HEK293T (cell line): Measurements from ENCODE around the gene MYO18B.

Experiments used
- CTBP1 ChIP-seq: fragments of 450-650 bp; IDR thresholded peaks from 2 replicates; pipeline ENCODE4 v1.6.1; 2016; ENCODE audit warnings: borderline replicate concordance
- ELF4 ChIP-seq: fragments of 450-650 bp; IDR thresholded peaks from 2 replicates; pipeline ENCODE4 v1.6.1; 2017; ENCODE audit warnings: antibody characterized with exemption
- FOXA1 ChIP-seq: fragments of 450-650 bp; IDR thresholded peaks from 2 replicates; pipeline ENCODE4 v1.6.1; 2016; ENCODE audit warnings: mild to moderate bottlenecking
- FOXK2 ChIP-seq: fragments of 450-650 bp; IDR thresholded peaks from 2 replicates; pipeline ENCODE4 v1.6.1; 2016; ENCODE audit warnings: mild to moderate bottlenecking
- FOXM1 ChIP-seq: fragments of 450-650 bp; IDR thresholded peaks from 2 replicates; pipeline ENCODE4 v1.6.1; 2017; ENCODE audit warnings: mild to moderate bottlenecking, borderline replicate concordance
- L3MBTL2 ChIP-seq: fragments of 450-650 bp; conservative IDR thresholded peaks from 2 replicates; pipeline ENCODE4 v1.6.1; 2016; ENCODE audit warnings: mild to moderate bottlenecking
- PKNOX1 ChIP-seq: fragments of 450-650 bp; IDR thresholded peaks from 2 replicates; pipeline ENCODE4 v1.6.1; 2016
- SP1 ChIP-seq: fragments of 450-650 bp; IDR thresholded peaks from 2 replicates; pipeline ENCODE4 v1.6.1; 2017
- SUZ12 ChIP-seq: fragments of 450-650 bp; IDR thresholded peaks from 2 replicates; pipeline ENCODE4 v1.6.1; 2016; ENCODE audit warnings: mild to moderate bottlenecking
- TARDBP ChIP-seq: fragments of 450-650 bp; IDR thresholded peaks from 2 replicates; pipeline ENCODE4 v1.6.1; 2016
- ZNF384 ChIP-seq: fragments of 450-650 bp; IDR thresholded peaks from 2 replicates; pipeline ENCODE4 v1.6.1; 2016

GRCh38 chr22:25802018-25802417, 60.0 kb downstream of the MYO18B start:
- TF ChIP-seq ZNF384, result no peak
- no peak for TF ChIP-seq SP1
- no peak for TF ChIP-seq ELF4
- no peak for TF ChIP-seq FOXK2
- TF ChIP-seq SUZ12, result no peak
- no peak for TF ChIP-seq FOXM1
- TF ChIP-seq FOXA1, result no peak
- TF ChIP-seq TARDBP, result no peak
- TF ChIP-seq PKNOX1, result no peak
- no peak for TF ChIP-seq CTBP1
- TF ChIP-seq L3MBTL2, result no peak
